ENCODE results near the gene CLTA.

GRCh38 chr9:36258996-36259533 lies 68.3 kb downstream of the CLTA start:
- TF ChIP-seq CTCF (IDR thresholded peaks at IDR 0.05 in 2 of 3, conservative IDR thresholded peaks at IDR 0.05 in 1 of 3; ENCODE audit: control insufficient read depth in 2 of 3, extremely low read depth in 1 of 3, insufficient read depth in 1 of 3, low read depth in 3 of 3, low read length in 3 of 3) (no peak), JUND (IDR thresholded peaks at IDR 0.05; ENCODE audit: low read depth, low read length) (no peak), SIX5 (IDR thresholded peaks at IDR 0.05; ENCODE audit: low read depth, low read length, severe bottlenecking) (no peak), EGR1 (IDR thresholded peaks at IDR 0.05; ENCODE audit: borderline replicate concordance in 1 of 2, low read depth in 2 of 2, low read length in 2 of 2) (no peak), EZH2 (IDR thresholded peaks at IDR 0.05; ENCODE audit: borderline replicate concordance, control insufficient read depth, low read depth, low read length) (no peak), HDAC6 (IDR thresholded peaks at IDR 0.05; ENCODE audit: unreplicated experiment) (no peak), USF1 (IDR thresholded peaks at IDR 0.05; ENCODE audit: borderline replicate concordance, extremely low read length, insufficient read depth, low read depth, low read length) (no peak), EED (IDR thresholded peaks at IDR 0.05; ENCODE audit: low read depth) (no peak)
- TF ChIP-seq, protein P1, sequence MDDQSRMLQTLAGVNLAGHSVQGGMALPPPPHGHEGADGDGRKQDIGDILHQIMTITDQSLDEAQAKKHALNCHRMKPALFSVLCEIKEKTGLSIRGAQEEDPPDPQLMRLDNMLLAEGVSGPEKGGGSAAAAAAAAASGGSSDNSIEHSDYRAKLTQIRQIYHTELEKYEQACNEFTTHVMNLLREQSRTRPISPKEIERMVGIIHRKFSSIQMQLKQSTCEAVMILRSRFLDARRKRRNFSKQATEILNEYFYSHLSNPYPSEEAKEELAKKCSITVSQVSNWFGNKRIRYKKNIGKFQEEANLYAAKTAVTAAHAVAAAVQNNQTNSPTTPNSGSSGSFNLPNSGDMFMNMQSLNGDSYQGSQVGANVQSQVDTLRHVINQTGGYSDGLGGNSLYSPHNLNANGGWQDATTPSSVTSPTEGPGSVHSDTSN (IDR thresholded peaks at IDR 0.05; ENCODE audit: insufficient replicate concordance, low read depth, low read length): no peak
- TF ChIP-seq, protein P2, sequence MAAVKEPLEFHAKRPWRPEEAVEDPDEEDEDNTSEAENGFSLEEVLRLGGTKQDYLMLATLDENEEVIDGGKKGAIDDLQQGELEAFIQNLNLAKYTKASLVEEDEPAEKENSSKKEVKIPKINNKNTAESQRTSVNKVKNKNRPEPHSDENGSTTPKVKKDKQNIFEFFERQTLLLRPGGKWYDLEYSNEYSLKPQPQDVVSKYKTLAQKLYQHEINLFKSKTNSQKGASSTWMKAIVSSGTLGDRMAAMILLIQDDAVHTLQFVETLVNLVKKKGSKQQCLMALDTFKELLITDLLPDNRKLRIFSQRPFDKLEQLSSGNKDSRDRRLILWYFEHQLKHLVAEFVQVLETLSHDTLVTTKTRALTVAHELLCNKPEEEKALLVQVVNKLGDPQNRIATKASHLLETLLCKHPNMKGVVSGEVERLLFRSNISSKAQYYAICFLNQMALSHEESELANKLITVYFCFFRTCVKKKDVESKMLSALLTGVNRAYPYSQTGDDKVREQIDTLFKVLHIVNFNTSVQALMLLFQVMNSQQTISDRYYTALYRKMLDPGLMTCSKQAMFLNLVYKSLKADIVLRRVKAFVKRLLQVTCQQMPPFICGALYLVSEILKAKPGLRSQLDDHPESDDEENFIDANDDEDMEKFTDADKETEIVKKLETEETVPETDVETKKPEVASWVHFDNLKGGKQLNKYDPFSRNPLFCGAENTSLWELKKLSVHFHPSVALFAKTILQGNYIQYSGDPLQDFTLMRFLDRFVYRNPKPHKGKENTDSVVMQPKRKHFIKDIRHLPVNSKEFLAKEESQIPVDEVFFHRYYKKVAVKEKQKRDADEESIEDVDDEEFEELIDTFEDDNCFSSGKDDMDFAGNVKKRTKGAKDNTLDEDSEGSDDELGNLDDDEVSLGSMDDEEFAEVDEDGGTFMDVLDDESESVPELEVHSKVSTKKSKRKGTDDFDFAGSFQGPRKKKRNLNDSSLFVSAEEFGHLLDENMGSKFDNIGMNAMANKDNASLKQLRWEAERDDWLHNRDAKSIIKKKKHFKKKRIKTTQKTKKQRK (IDR thresholded peaks at IDR 0.05; ENCODE audit: low read depth, low read length): no peak
- TF ChIP-seq, protein P3, sequence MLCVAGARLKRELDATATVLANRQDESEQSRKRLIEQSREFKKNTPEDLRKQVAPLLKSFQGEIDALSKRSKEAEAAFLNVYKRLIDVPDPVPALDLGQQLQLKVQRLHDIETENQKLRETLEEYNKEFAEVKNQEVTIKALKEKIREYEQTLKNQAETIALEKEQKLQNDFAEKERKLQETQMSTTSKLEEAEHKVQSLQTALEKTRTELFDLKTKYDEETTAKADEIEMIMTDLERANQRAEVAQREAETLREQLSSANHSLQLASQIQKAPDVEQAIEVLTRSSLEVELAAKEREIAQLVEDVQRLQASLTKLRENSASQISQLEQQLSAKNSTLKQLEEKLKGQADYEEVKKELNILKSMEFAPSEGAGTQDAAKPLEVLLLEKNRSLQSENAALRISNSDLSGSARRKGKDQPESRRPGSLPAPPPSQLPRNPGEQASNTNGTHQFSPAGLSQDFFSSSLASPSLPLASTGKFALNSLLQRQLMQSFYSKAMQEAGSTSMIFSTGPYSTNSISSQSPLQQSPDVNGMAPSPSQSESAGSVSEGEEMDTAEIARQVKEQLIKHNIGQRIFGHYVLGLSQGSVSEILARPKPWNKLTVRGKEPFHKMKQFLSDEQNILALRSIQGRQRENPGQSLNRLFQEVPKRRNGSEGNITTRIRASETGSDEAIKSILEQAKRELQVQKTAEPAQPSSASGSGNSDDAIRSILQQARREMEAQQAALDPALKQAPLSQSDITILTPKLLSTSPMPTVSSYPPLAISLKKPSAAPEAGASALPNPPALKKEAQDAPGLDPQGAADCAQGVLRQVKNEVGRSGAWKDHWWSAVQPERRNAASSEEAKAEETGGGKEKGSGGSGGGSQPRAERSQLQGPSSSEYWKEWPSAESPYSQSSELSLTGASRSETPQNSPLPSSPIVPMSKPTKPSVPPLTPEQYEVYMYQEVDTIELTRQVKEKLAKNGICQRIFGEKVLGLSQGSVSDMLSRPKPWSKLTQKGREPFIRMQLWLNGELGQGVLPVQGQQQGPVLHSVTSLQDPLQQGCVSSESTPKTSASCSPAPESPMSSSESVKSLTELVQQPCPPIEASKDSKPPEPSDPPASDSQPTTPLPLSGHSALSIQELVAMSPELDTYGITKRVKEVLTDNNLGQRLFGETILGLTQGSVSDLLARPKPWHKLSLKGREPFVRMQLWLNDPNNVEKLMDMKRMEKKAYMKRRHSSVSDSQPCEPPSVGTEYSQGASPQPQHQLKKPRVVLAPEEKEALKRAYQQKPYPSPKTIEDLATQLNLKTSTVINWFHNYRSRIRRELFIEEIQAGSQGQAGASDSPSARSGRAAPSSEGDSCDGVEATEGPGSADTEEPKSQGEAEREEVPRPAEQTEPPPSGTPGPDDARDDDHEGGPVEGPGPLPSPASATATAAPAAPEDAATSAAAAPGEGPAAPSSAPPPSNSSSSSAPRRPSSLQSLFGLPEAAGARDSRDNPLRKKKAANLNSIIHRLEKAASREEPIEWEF (IDR thresholded peaks at IDR 0.05; ENCODE audit: insufficient replicate concordance, low read depth, low read length): no peak
- TF ChIP-seq, protein P4, sequence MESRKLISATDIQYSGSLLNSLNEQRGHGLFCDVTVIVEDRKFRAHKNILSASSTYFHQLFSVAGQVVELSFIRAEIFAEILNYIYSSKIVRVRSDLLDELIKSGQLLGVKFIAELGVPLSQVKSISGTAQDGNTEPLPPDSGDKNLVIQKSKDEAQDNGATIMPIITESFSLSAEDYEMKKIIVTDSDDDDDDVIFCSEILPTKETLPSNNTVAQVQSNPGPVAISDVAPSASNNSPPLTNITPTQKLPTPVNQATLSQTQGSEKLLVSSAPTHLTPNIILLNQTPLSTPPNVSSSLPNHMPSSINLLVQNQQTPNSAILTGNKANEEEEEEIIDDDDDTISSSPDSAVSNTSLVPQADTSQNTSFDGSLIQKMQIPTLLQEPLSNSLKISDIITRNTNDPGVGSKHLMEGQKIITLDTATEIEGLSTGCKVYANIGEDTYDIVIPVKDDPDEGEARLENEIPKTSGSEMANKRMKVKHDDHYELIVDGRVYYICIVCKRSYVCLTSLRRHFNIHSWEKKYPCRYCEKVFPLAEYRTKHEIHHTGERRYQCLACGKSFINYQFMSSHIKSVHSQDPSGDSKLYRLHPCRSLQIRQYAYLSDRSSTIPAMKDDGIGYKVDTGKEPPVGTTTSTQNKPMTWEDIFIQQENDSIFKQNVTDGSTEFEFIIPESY (IDR thresholded peaks at IDR 0.05): no peak
